NCI-H1930 (cell line): ENCODE data around the gene KRABD2.
"Not testable (repeated sequence)": the region's sequence is repeated elsewhere in the genome, so short reads cannot be mapped to it uniquely, and the experiment has no call there.

ENCODE experiments used
- DNase-seq, 2 experiments: peaks; one replicate each; lab custom pipeline; 2025; lab: John Stamatoyannopoulos, UW

The KRABD2 gene

GRCh38 chr17:8392674-8393469 lies 16.4 kb upstream of the KRABD2 start:
- no peak for DNase-seq

- DNase-seq, result no peak
Observed at GRCh38 chr17:8392274-8392673, 15.8 kb upstream of the KRABD2 start.

GRCh38 chr17:8391711-8392110 lies 15.2 kb upstream of the KRABD2 start:
- no peak for DNase-seq

GRCh38 chr17:8387914-8388651 lies 11.6 kb upstream of the KRABD2 start:
- DNase-seq, result no peak

GRCh38 chr17:8386841-8387240 lies 10.3 kb upstream of the KRABD2 start:
- no peak for DNase-seq

GRCh38 chr17:8384801-8385378 lies 8.4 kb upstream of the KRABD2 start:
- DNase-seq, result no peak

- DNase-seq, result peak; percentile 97 to 99
Observed at GRCh38 chr17:8383143-8383822, 6.8 kb upstream of the KRABD2 start, which contains the start of gene RPL26. TSS of gene RPL26 (minus strand) at chr17:8383193. CDS start at chr17:8382310, 883 bp downstream.

GRCh38 chr17:8382880-8383142 lies 6.3 kb upstream of the KRABD2 start:
- DNase-seq, result no peak

- DNase-seq, result no peak
Observed at GRCh38 chr17:8382052-8382879, 5.8 kb upstream of the KRABD2 start.

GRCh38 chr17:8380049-8380448 lies 3.5 kb upstream of the KRABD2 start:
- no peak for DNase-seq

GRCh38 chr17:8378117-8378516 lies 1.6 kb upstream of the KRABD2 start:
- DNase-seq, result not testable (repeated sequence)

GRCh38 chr17:8377422-8377821 lies 918 bp upstream of the KRABD2 start:
- DNase-seq, result no peak

GRCh38 chr17:8375738-8376259 lies 705 bp downstream of the KRABD2 start:
- DNase-seq, result no peak

- DNase-seq, result not testable (repeated sequence)
Observed at GRCh38 chr17:8373856-8374255, 2.6 kb downstream of the KRABD2 start.

- DNase-seq, result no peak
Observed at GRCh38 chr17:8372422-8372821, 4.1 kb downstream of the KRABD2 start.

GRCh38 chr17:8371786-8372185 lies 4.7 kb downstream of the KRABD2 start:
- DNase-seq, result no peak

GRCh38 chr17:8369944-8370343 lies 6.6 kb downstream of the KRABD2 start:
- DNase-seq, result no peak

- no peak for DNase-seq
Observed at GRCh38 chr17:8368193-8368592, 8.3 kb downstream of the KRABD2 start.

GRCh38 chr17:8366231-8366630 lies 10.3 kb downstream of the KRABD2 start:
- no peak for DNase-seq

GRCh38 chr17:8365143-8365542 lies 11.4 kb downstream of the KRABD2 start:
- DNase-seq, result no peak

GRCh38 chr17:8362651-8363332 lies 13.7 kb downstream of the KRABD2 start:
- no peak for DNase-seq
